GM20000 (cell line): Measurements from ENCODE around the gene BCAP31.

Source experiments
- DNase-seq: peaks from one replicate; pipeline ENCODE4 v3.0.0; 2012; ENCODE audit warnings: low spot score
- CTCF ChIP-seq: IDR thresholded peaks from 2 replicates; pipeline ENCODE4 v1.5.1; 2012; ENCODE audit warnings: mild to moderate bottlenecking, control low read depth; ENCODE audit errors: extremely low read depth, missing control alignments

Gene BCAP31

GRCh38 chrX:153765138-153766079 lies 41.2 kb upstream of the BCAP31 start:
- DNase-seq, result no peak
- TF ChIP-seq CTCF, result no peak

GRCh38 chrX:153764786-153765137 lies 40.6 kb upstream of the BCAP31 start:
- DNase-seq, result no peak
- no peak for TF ChIP-seq CTCF

GRCh38 chrX:153763989-153764755 lies 40.0 kb upstream of the BCAP31 start, which contains the start of gene PLXNB3:
Gene PLXNB3 (plus strand): TSS chrX:153764249. CDS start chrX:153765536, 1,287 bp downstream.
- DNase-seq, result peak; percentile 76
- peak; percentile 73 for TF ChIP-seq CTCF

- DNase-seq, result no peak
- TF ChIP-seq CTCF, result no peak
These were observed 39.2 kb upstream of the BCAP31 start for GRCh38 chrX:153763298-153763932.

- TF ChIP-seq CTCF, result no peak
- DNase-seq, result no peak
These were observed 38.5 kb upstream of the BCAP31 start for GRCh38 chrX:153762626-153763173.

GRCh38 chrX:153761863-153762262 lies 37.7 kb upstream of the BCAP31 start:
- no peak for DNase-seq
- no peak for TF ChIP-seq CTCF
